Liver (tissue), 3 donors: ENCODE results near the gene PALS2.

ENCODE experiments used
- HNF4G ChIP-seq: IDR thresholded peaks from 2 replicates; pipeline ENCODE4 v1.6.1; 2016; ENCODE audit warnings: antibody characterized with exemption
- JUND ChIP-seq, 2 donors: IDR thresholded peaks; 2 replicates each; pipeline ENCODE4 v1.6.1; 2016; ENCODE audit warnings: antibody characterized with exemption in 2 of 2
- RAD21 ChIP-seq, 2 donors: IDR thresholded peaks; 2 replicates each; pipeline ENCODE4 v1.6.1; 2016; ENCODE audit warnings: antibody characterized with exemption in 2 of 2, mild to moderate bottlenecking in 2 of 2
- TF ChIP-seq, protein P1 (sequence below): fragments of 150-350 bp; IDR thresholded peaks from 2 replicates; pipeline ENCODE4 v1.5.1; 2017; ENCODE audit warnings: improper control_type of control experiment, low read depth, low read length; ENCODE audit not compliant: missing input control
- TF ChIP-seq, protein P2 (sequence below): IDR thresholded peaks from 2 replicates; pipeline ENCODE4 v1.6.1; 2016; ENCODE audit warnings: antibody characterized with exemption
- TF ChIP-seq, protein P3 (sequence below): IDR thresholded peaks from 2 replicates; pipeline ENCODE4 v1.6.1; 2016; ENCODE audit warnings: antibody characterized with exemption, mild to moderate bottlenecking
- TF ChIP-seq, protein P4 (sequence below): IDR thresholded peaks from 2 replicates; pipeline ENCODE4 v1.6.1; 2016; ENCODE audit warnings: antibody characterized with exemption
- donor health status: healthy.
- donor health status: healthy.

DNA sequence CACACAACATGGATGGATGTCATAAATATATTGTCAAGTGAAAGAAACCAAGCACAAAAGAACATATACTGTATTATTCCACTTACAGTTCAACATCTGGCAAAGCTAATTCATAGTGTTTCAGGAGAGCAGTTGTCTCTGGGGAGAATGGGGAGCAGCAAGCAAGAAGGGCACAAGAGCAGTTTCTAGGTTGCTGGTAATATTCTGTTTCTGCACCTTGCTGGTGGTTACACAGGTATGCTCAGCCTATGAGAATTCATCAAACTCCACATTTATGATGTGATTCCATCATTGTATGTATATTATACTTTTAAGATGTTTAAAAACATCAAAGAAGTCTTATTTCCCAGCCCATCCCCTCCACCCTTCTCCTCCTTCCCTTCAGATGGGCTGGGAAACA is 18.1 kb upstream of the PALS2 start:
- TF ChIP-seq, protein P1, sequence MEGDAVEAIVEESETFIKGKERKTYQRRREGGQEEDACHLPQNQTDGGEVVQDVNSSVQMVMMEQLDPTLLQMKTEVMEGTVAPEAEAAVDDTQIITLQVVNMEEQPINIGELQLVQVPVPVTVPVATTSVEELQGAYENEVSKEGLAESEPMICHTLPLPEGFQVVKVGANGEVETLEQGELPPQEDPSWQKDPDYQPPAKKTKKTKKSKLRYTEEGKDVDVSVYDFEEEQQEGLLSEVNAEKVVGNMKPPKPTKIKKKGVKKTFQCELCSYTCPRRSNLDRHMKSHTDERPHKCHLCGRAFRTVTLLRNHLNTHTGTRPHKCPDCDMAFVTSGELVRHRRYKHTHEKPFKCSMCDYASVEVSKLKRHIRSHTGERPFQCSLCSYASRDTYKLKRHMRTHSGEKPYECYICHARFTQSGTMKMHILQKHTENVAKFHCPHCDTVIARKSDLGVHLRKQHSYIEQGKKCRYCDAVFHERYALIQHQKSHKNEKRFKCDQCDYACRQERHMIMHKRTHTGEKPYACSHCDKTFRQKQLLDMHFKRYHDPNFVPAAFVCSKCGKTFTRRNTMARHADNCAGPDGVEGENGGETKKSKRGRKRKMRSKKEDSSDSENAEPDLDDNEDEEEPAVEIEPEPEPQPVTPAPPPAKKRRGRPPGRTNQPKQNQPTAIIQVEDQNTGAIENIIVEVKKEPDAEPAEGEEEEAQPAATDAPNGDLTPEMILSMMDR, result peak; percentile 6
- TF ChIP-seq, protein P2, sequence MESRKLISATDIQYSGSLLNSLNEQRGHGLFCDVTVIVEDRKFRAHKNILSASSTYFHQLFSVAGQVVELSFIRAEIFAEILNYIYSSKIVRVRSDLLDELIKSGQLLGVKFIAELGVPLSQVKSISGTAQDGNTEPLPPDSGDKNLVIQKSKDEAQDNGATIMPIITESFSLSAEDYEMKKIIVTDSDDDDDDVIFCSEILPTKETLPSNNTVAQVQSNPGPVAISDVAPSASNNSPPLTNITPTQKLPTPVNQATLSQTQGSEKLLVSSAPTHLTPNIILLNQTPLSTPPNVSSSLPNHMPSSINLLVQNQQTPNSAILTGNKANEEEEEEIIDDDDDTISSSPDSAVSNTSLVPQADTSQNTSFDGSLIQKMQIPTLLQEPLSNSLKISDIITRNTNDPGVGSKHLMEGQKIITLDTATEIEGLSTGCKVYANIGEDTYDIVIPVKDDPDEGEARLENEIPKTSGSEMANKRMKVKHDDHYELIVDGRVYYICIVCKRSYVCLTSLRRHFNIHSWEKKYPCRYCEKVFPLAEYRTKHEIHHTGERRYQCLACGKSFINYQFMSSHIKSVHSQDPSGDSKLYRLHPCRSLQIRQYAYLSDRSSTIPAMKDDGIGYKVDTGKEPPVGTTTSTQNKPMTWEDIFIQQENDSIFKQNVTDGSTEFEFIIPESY, result no peak
- TF ChIP-seq, protein P3, sequence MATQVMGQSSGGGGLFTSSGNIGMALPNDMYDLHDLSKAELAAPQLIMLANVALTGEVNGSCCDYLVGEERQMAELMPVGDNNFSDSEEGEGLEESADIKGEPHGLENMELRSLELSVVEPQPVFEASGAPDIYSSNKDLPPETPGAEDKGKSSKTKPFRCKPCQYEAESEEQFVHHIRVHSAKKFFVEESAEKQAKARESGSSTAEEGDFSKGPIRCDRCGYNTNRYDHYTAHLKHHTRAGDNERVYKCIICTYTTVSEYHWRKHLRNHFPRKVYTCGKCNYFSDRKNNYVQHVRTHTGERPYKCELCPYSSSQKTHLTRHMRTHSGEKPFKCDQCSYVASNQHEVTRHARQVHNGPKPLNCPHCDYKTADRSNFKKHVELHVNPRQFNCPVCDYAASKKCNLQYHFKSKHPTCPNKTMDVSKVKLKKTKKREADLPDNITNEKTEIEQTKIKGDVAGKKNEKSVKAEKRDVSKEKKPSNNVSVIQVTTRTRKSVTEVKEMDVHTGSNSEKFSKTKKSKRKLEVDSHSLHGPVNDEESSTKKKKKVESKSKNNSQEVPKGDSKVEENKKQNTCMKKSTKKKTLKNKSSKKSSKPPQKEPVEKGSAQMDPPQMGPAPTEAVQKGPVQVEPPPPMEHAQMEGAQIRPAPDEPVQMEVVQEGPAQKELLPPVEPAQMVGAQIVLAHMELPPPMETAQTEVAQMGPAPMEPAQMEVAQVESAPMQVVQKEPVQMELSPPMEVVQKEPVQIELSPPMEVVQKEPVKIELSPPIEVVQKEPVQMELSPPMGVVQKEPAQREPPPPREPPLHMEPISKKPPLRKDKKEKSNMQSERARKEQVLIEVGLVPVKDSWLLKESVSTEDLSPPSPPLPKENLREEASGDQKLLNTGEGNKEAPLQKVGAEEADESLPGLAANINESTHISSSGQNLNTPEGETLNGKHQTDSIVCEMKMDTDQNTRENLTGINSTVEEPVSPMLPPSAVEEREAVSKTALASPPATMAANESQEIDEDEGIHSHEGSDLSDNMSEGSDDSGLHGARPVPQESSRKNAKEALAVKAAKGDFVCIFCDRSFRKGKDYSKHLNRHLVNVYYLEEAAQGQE, result no peak
- TF ChIP-seq HNF4G (no peak), RAD21 (IDR thresholded peaks at IDR 0.05) (peak in 1 of 2 donors; percentile 64), JUND (IDR thresholded peaks at IDR 0.05) (no peak)
- TF ChIP-seq, protein P4, sequence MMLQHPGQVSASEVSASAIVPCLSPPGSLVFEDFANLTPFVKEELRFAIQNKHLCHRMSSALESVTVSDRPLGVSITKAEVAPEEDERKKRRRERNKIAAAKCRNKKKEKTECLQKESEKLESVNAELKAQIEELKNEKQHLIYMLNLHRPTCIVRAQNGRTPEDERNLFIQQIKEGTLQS, result no peak
